ENCODE data around the gene GATAD1.
"Not testable (repeated sequence)": the region's sequence is repeated elsewhere in the genome, so short reads cannot be mapped to it uniquely, and the experiment has no call there.

Gene GATAD1, protein sequence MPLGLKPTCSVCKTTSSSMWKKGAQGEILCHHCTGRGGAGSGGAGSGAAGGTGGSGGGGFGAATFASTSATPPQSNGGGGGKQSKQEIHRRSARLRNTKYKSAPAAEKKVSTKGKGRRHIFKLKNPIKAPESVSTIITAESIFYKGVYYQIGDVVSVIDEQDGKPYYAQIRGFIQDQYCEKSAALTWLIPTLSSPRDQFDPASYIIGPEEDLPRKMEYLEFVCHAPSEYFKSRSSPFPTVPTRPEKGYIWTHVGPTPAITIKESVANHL

GRCh38 chr7:92447345-92448204 lies at the start of gene GATAD1:
Gene GATAD1 (plus strand): TSS chr7:92447482. CDS start chr7:92447730, 248 bp downstream.
- TF ChIP-seq GATA1 (IDR thresholded peaks at IDR 0.05; ENCODE audit: low read depth, low read length) (no peak), POLR2A (IDR thresholded peaks at IDR 0.05; ENCODE audit: low read length) (peak; percentile 71)
- DNase-seq, result peak; percentile 92

DNA sequence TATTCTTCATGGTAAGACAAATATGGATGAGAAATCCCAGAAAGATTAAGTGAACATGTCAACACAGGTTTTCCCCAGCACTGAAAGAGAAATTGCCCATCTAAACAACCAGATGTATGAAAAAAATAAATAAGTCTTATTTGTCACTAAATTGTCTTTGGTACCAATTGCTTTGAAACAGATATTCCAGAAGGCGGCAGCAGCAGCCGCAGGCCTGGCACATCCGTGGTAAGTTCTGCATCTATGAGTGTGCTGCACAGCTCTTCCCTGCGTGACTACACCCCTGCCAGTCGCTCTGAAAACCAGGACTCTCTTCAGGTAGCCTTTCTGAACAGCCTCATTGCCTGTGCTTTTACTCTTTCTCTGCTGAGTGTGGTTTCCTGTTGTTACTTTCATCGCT lies 49.7 kb upstream of the GATAD1 start:
- TF ChIP-seq GATA1 (IDR thresholded peaks at IDR 0.05; ENCODE audit: low read depth, low read length), result no peak
- TF ChIP-seq POLR2A (IDR thresholded peaks at IDR 0.05; ENCODE audit: low read length), result no peak
- no peak for DNase-seq

DNA sequence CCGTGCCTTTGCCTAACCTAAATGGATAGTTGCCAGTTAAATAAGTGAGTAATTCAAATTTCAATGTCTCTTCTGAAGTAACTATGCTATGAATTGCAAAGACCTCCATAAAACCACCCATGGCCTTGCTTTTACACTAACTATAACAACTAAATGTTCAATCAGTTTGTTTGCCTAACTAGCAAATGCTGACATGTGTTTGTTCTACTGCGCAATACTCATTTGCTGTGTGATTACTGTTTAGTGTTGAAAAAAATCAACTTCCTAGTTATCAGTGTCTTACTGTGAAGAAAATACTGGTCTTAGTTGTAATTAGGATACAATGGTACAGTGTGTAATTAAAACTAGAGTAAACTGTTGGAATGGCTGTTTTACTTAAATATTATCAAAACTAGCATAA lies 47.3 kb upstream of the GATAD1 start:
- DNase-seq, result no peak
- no peak for TF ChIP-seq POLR2A (IDR thresholded peaks at IDR 0.05; ENCODE audit: low read length)

GRCh38 chr7:92402920-92403759 lies 44.1 kb upstream of the GATAD1 start:
- TF ChIP-seq GATA1 (IDR thresholded peaks at IDR 0.05; ENCODE audit: low read depth, low read length) (no peak), POLR2A (IDR thresholded peaks at IDR 0.05; ENCODE audit: low read length) (no peak)
- no peak for DNase-seq

DNA sequence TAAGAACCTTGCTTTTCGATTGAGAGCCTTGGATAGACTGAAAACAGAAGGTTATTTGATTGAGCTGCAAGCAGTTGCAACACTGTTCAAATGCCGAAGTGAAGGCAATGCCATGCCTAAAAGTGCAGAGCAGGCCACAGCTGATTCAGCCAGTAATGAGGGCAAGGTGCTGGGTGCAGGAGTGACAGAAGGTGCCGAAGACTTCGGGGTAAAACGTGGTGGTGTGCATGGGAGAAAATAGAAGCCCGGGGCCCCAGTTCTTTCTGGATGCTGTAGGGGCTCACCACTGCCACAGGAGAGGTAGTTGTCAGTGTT lies 43.6 kb upstream of the GATAD1 start:
- TF ChIP-seq GATA1 (IDR thresholded peaks at IDR 0.05; ENCODE audit: low read depth, low read length), result no peak
- TF ChIP-seq POLR2A (IDR thresholded peaks at IDR 0.05; ENCODE audit: low read length), result no peak

GRCh38 chr7:92404170-92404614 lies 43.1 kb upstream of the GATAD1 start:
- no peak for TF ChIP-seq POLR2A (IDR thresholded peaks at IDR 0.05; ENCODE audit: low read length)
- TF ChIP-seq GATA1 (IDR thresholded peaks at IDR 0.05; ENCODE audit: low read depth, low read length), result no peak
- peak; percentile 11 to 12 for DNase-seq

More for the DNA sequence above, 43.6 kb upstream of the GATAD1 start:
- DNase-seq, result no peak

GRCh38 chr7:92409357-92409756 lies 37.9 kb upstream of the GATAD1 start:
- no peak for TF ChIP-seq POLR2A (IDR thresholded peaks at IDR 0.05; ENCODE audit: low read length)
- TF ChIP-seq GATA1 (IDR thresholded peaks at IDR 0.05; ENCODE audit: low read depth, low read length), result no peak
- no peak for DNase-seq

- not testable (repeated sequence) for DNase-seq
These were observed 37.1 kb upstream of the GATAD1 start for GRCh38 chr7:92410162-92410561.

- DNase-seq, result no peak
- TF ChIP-seq POLR2A (IDR thresholded peaks at IDR 0.05; ENCODE audit: low read length) (no peak), GATA1 (IDR thresholded peaks at IDR 0.05; ENCODE audit: low read depth, low read length) (no peak)
These were observed 34.5 kb upstream of the GATAD1 start for GRCh38 chr7:92412745-92413144.

DNA sequence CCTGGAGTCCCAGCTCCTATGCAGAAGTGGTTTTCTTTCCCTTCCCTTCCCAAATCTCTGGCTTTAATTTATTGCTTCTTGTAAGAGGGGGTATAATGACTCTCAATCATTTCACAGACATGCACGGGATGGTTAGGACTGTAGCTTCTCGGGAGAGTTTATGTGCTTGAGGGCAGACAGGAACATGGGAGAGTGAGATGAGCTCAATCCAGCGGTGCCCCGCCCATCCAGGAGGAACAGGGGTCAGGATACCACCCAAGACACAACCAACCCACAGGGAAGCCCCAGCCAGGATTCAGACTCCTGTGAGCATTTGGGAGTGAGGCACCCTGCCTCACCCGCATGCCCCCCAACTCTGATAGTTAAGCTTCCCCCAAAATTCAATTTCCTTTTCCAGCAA lies 33.7 kb upstream of the GATAD1 start:
- no peak for DNase-seq
- TF ChIP-seq GATA1 (IDR thresholded peaks at IDR 0.05; ENCODE audit: low read depth, low read length) (no peak), POLR2A (IDR thresholded peaks at IDR 0.05; ENCODE audit: low read length) (no peak)

DNA sequence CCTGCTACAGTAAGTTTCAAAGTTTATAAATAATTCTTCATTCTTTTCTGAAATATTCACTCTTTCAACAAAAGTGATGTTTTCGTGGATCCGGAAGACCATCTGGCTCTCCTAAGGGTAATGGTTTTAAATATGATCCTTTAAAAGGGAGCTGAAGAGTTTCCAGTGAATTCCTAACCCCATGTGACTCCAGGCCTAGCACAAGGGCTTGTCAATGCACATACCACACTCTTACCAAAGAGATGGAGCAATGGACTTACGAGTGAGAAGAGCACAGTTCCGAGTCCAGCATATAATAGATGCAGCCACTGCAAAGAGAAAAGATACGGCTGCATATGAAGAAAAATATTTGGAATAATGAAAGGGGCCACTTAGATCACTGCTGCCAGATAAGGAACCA lies 32.1 kb upstream of the GATAD1 start:
- DNase-seq, result no peak
- TF ChIP-seq GATA1 (IDR thresholded peaks at IDR 0.05; ENCODE audit: low read depth, low read length), result no peak
- TF ChIP-seq POLR2A (IDR thresholded peaks at IDR 0.05; ENCODE audit: low read length), result no peak

DNA sequence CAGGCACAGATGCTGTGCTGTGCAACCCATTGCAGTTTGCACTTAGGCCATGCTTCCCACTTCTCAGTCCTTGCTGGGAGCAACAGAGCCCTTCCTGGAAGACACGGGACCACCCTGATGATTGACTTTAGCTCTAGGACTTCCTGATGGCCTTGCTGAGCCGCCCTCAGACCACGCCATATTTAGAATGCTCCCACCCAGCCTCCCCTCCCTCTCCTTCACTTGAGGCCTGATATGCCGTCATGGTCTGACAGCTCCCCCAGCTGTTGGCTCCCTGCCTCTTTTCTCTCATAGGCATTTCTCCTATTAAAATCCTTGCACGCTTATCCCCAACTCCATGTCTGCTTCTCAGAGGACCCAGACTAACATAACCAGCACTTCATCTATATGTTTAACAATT lies 29.4 kb upstream of the GATAD1 start:
- TF ChIP-seq POLR2A (IDR thresholded peaks at IDR 0.05; ENCODE audit: low read length) (no peak), GATA1 (IDR thresholded peaks at IDR 0.05; ENCODE audit: low read depth, low read length) (no peak)

DNA sequence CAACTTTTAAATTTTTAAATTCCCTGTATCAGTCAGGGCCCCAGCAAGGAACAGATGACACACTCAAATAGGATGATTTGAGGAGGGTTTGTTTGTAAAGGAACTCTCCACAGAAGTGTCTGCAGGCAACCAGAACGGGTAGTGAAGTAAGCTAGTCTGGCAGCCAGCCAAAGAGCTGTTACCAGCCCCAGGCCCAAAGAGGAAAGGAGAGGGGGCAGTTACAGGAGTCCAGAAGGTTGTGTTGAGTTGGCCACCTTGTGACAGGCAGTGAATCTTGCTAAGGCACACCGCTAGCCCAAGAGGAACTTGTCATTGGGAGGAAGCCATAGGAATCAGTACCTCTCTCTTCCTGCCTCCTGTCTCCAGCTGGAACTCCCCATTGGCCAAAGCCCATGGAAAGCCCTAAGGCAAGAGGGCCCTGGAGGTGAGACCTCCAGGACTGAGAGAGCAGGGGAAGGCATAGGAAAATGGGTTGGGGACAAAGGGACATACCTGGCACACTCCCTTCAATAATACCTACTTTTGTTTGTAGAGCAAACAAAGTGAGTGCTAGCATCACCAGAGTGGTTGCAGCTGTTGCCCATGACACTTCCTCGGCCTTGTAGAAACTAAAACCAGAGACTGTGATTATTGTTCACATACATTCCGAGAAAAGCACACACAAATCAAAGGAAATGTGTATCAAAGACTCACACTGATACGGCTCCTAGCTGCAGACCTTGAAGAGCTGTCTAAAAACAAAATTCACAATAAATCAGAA lies 25.4 kb upstream of the GATAD1 start:
- DNase-seq, result peak; percentile 7 to 27
- TF ChIP-seq GATA1 (IDR thresholded peaks at IDR 0.05; ENCODE audit: low read depth, low read length) (no peak), POLR2A (IDR thresholded peaks at IDR 0.05; ENCODE audit: low read length) (no peak)

More for the DNA sequence above, 29.4 kb upstream of the GATAD1 start:
- peak in 1 of 2 experiments; percentile 6 for DNase-seq
